GM12873 (cell line): Measurements from ENCODE around the gene CLDND2.

ENCODE experiments used
- CTCF ChIP-seq: IDR thresholded peaks from 2 replicates; pipeline ENCODE4 v1.5.1; 2012; ENCODE audit warnings: low read depth, mild to moderate bottlenecking, moderate library complexity, low read length, control low read depth; ENCODE audit not compliant: insufficient read depth; ENCODE audit errors: missing control alignments

CLDND2 gene

GRCh38 chr19:51356159-51356801, 12.5 kb downstream of the CLDND2 start:
- no peak for TF ChIP-seq CTCF

GRCh38 chr19:51354742-51355148, 14.1 kb downstream of the CLDND2 start:
- no peak for TF ChIP-seq CTCF

GRCh38 chr19:51354103-51354741, 14.6 kb downstream of the CLDND2 start:
- no peak for TF ChIP-seq CTCF

GRCh38 chr19:51352783-51353360, 15.9 kb downstream of the CLDND2 start:
- TF ChIP-seq CTCF, result no peak

GRCh38 chr19:51351266-51351990, 17.4 kb downstream of the CLDND2 start:
- no peak for TF ChIP-seq CTCF

GRCh38 chr19:51347209-51347928, 21.4 kb downstream of the CLDND2 start:
- TF ChIP-seq CTCF, result no peak
